Parathyroid adenoma (tissue), 2 donors: ENCODE data around the gene ATP4A.

ENCODE experiments used
- H2AFZ ChIP-seq: fragments of 300-600 bp; sonication (generic); one replicate; pipeline ENCODE4 v1.7.0; 2017; ENCODE audit warnings: antibody characterized with exemption, mild to moderate bottlenecking
- H3K27ac ChIP-seq: fragments of 300-600 bp; sonication (generic); one replicate; pipeline ENCODE4 v1.7.0; 2017
- H3K27me3 ChIP-seq: fragments of 300-600 bp; sonication (generic); one replicate; pipeline ENCODE4 v1.7.0; 2017; ENCODE audit warnings: low read length; ENCODE audit not compliant: control insufficient read depth, insufficient read depth
- H3K36me3 ChIP-seq: fragments of 300-600 bp; sonication (generic); one replicate; pipeline ENCODE4 v1.7.0; 2017; ENCODE audit warnings: low read length; ENCODE audit not compliant: control insufficient read depth, insufficient read depth
- H3K4me1 ChIP-seq: fragments of 300-600 bp; sonication (generic); one replicate; pipeline ENCODE4 v1.7.0; 2017; ENCODE audit warnings: control low read depth
- H3K4me2 ChIP-seq: fragments of 300-600 bp; sonication (generic); one replicate; pipeline ENCODE4 v1.7.0; 2017; ENCODE audit warnings: low read length
- H3K4me3 ChIP-seq: fragments of 300-600 bp; sonication (generic); one replicate; pipeline ENCODE4 v1.7.0; 2017; ENCODE audit warnings: low read depth, low read length
- H3K79me2 ChIP-seq: fragments of 300-600 bp; sonication (generic); one replicate; pipeline ENCODE4 v1.7.0; 2017; ENCODE audit warnings: control low read depth
- H3K9ac ChIP-seq: fragments of 300-600 bp; sonication (generic); one replicate; pipeline ENCODE4 v1.7.0; 2017; ENCODE audit warnings: mild to moderate bottlenecking
- H3K9me3 ChIP-seq: fragments of 300-600 bp; sonication (generic); one replicate; pipeline ENCODE4 v1.7.0; 2017; ENCODE audit warnings: low read length; ENCODE audit not compliant: control insufficient read depth
- CTCF ChIP-seq: fragments of 300-600 bp; sonication (generic); IDR thresholded peaks from one replicate; pipeline ENCODE4 v1.7.0; 2017; ENCODE audit warnings: antibody characterized with exemption, mild to moderate bottlenecking
- donor health status: primary hyperparathyroidism.

ATP4A gene

DNA sequence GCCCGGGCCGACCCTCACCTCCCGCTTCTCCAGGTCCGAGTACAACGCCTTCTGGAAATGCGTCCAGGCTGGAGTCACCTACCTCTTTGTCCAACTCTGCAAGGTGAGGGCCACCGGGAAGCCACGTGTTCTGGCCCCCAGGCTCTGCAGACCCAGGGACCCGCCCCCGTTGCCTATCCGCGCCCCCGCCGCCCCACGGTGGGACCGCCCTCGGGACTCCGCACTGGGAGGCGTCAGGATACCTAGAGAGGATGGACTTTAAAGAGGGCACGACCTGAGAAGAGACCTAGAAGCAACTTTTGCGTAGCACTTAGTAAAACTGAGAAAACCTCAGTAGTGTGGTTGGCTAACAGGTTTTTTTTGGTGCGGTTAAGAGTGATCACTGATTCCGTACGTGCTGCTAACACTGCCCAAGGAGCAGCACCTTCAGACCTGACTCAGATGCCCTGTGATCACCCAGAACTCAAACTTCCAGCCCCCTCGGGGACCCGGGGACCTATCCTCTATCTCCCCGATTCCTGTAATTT, 17.5 kb downstream of the ATP4A start:
- no peaks in the 10 kb centered on the region for H3K27me3 ChIP-seq
- peak overlapping the region; percentile 98 for H3K4me2 ChIP-seq
- peaks cover 6% of the 10 kb centered on the region for H3K4me1 ChIP-seq
- TF ChIP-seq CTCF, result no peak
- H2AFZ ChIP-seq, result peak overlapping the region; percentile 100
- H3K36me3 ChIP-seq, result no peaks in the 10 kb centered on the region
- no peaks in the 10 kb centered on the region for H3K9me3 ChIP-seq
- H3K4me3 ChIP-seq, result peak overlapping the region; percentile 98
- peaks cover 5% of the 10 kb centered on the region for H3K79me2 ChIP-seq
- H3K9ac ChIP-seq, result peak overlapping the region; percentile 88
- H3K27ac ChIP-seq, result peak overlapping the region; percentile 74

DNA sequence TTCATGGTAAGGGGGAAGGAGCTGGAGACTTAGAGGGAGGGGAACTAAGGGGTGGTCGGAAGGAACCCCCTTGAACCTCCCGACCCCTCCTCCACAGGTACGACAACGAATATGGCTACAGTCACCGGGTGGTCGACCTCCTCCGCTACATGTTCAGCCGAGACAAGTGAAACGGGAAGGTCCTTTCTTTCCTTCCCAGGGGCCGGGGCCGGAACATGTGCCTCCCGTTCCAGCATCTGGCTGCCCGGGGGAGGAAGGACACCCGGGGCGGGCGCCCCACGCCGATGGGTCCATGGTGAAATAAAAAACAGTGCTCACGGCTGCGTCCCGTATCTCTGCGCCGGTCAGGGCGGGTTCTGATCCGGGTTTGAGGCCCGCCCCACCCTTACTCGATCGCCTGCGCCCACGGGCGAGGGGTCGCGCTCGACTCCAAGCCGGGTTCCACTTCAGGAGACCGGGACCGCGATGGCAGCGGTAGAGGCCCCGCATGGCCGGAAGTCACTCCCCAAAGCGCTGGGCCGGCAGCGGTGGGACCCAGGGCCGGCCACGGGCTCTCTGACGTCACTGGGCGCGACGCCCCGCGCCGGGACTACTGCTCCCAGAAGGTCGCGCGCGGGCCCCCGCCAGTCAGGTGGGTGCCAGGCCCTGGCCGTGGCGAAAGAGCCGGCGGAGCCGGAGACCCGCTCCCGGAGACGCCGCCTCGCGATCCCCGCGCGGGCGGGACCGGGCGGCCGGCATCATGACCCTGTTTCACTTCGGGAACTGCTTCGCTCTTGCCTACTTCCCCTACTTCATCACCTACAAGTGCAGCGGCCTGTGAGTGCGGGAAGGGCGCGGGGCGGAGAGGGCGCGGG, 18.2 kb downstream of the ATP4A start, which contains the start of gene TMEM147:
Gene TMEM147, plus strand, starts transcription at position 626 of the 854 bp plus-strand sequence. Its CDS starts 114 bp downstream, at position 740.
- TF ChIP-seq CTCF, result no peak
- no peaks in the 10 kb centered on the region for H3K9me3 ChIP-seq

GRCh38 chr19:35544110-35544802, 19.2 kb downstream of the ATP4A start:
- no peaks in the 10 kb centered on the region for H3K9me3 ChIP-seq
- H2AFZ ChIP-seq, result peak overlapping the region; percentile 100
- H3K36me3 ChIP-seq, result no peaks in the 10 kb centered on the region
- peaks cover 5% of the 10 kb centered on the region for H3K79me2 ChIP-seq
- H3K27ac ChIP-seq, result no peak overlapping the region
- no peak for TF ChIP-seq CTCF
- H3K4me3 ChIP-seq, result peak overlapping the region; percentile 98
- H3K4me2 ChIP-seq, result peak overlapping the region; percentile 98
- H3K9ac ChIP-seq, result no peak overlapping the region
- H3K4me1 ChIP-seq, result peaks cover 6% of the 10 kb centered on the region
- no peaks in the 10 kb centered on the region for H3K27me3 ChIP-seq

More for the DNA sequence above, 18.2 kb downstream of the ATP4A start, which contains the start of gene TMEM147:
- Histone ChIP-seq H3K4me3 (peak within 1 kb of the TSS; percentile 98), H3K4me1 (peaks cover 6% of the 10 kb centered on the region), H2AFZ (peak within 1 kb of the TSS; percentile 100), H3K79me2 (peaks cover 5% of the 10 kb centered on the region), H3K36me3 (no peaks in the 10 kb centered on the region), H3K4me2 (peak within 1 kb of the TSS; percentile 98), H3K27ac (peak within 1 kb of the TSS; percentile 74), H3K27me3 (no peaks in the 10 kb centered on the region), H3K9ac (peak within 1 kb of the TSS; percentile 88)

GRCh38 chr19:35543280-35544109, 20.0 kb downstream of the ATP4A start:
- Histone ChIP-seq H2AFZ (no peak overlapping the region), H3K27me3 (no peaks in the 10 kb centered on the region), H3K9ac (no peak overlapping the region), H3K9me3 (no peaks in the 10 kb centered on the region), H3K4me2 (no peak overlapping the region), H3K79me2 (peaks cover 5% of the 10 kb centered on the region), H3K36me3 (no peaks in the 10 kb centered on the region), H3K4me3 (no peak overlapping the region), H3K27ac (no peak overlapping the region), H3K4me1 (peaks cover 6% of the 10 kb centered on the region)
- TF ChIP-seq CTCF, result no peak
